Mesenchymal stem cell (in vitro differentiated cells and primary cell): Measurements from ENCODE around the gene SEC14L2.

Experiments
- DNase-seq: peaks from one replicate; pipeline ENCODE4 v3.0.0-alpha.2; 2013
- H2AFZ ChIP-seq: one replicate; pipeline ENCODE4 v1.6.1; 2013; ENCODE audit warnings: low read depth, mild to moderate bottlenecking, control low read depth, inconsistent platforms, low read length, moderate library complexity
- H2AK5ac ChIP-seq: 2 replicates; pipeline ENCODE4 v1.6.1; 2013; ENCODE audit warnings: low read length, moderate library complexity, mild to moderate bottlenecking, inconsistent platforms; ENCODE audit not compliant: severe bottlenecking
- H2BK120ac ChIP-seq: one replicate; pipeline ENCODE4 v1.6.1; 2013; ENCODE audit warnings: low read depth, mild to moderate bottlenecking, inconsistent platforms, low read length, moderate library complexity
- H2BK12ac ChIP-seq, 2 experiments: one replicate each; pipeline ENCODE4 v1.6.1; 2013; ENCODE audit warnings: inconsistent platforms in 2 of 2, low read length in 2 of 2, mild to moderate bottlenecking in 2 of 2, moderate library complexity in 2 of 2, control low read depth in 1 of 2
- H2BK15ac ChIP-seq: one replicate; pipeline ENCODE4 v1.6.1; 2013; ENCODE audit warnings: mild to moderate bottlenecking, low read depth, inconsistent platforms; ENCODE audit not compliant: poor library complexity, severe bottlenecking
- H2BK5ac ChIP-seq: 2 replicates; pipeline ENCODE4 v1.6.1; 2013; ENCODE audit warnings: low read depth, mild to moderate bottlenecking, low read length, control low read depth, inconsistent platforms; ENCODE audit not compliant: poor library complexity, severe bottlenecking
- H3K14ac ChIP-seq, 2 experiments: one replicate each; pipeline ENCODE4 v1.6.1; 2013; ENCODE audit warnings: inconsistent platforms in 2 of 2, low read length in 2 of 2, control low read depth in 1 of 2, mild to moderate bottlenecking in 1 of 2, moderate library complexity in 1 of 2
- H3K18ac ChIP-seq, 2 experiments: one replicate each; pipeline ENCODE4 v1.6.1; 2013; ENCODE audit warnings: inconsistent platforms in 2 of 2, low read length in 2 of 2, control low read depth in 1 of 2, low read depth in 1 of 2, mild to moderate bottlenecking in 1 of 2
- H3K23ac ChIP-seq, 2 experiments: one replicate each; pipeline ENCODE4 v1.6.1; 2013; ENCODE audit warnings: inconsistent platforms in 2 of 2, low read length in 2 of 2, mild to moderate bottlenecking in 2 of 2, moderate library complexity in 2 of 2, control low read depth in 1 of 2
- H3K27ac ChIP-seq: 2 replicates; pipeline ENCODE4 v1.5.1; 2013; ENCODE audit warnings: mild to moderate bottlenecking, moderate library complexity, low read length, control low read depth, inconsistent platforms; ENCODE audit not compliant: poor library complexity, severe bottlenecking
- H3K27me3 ChIP-seq, 2 experiments: 2 replicates each; pipeline versions ENCODE4 v1.6.1 to v1.7.0; 2013; ENCODE audit warnings: low read length in 2 of 2, mild to moderate bottlenecking in 2 of 2, moderate library complexity in 2 of 2, control low read depth in 1 of 2, inconsistent platforms in 1 of 2; ENCODE audit not compliant: control insufficient read depth in 1 of 2, insufficient read depth in 1 of 2
- H3K36me3 ChIP-seq, 2 experiments: 2 replicates each; pipeline versions ENCODE4 v1.6.1 to v1.7.0; 2013; ENCODE audit warnings: low read length in 2 of 2, control low read depth in 1 of 2, inconsistent platforms in 1 of 2, low read depth in 1 of 2, mild to moderate bottlenecking in 1 of 2; ENCODE audit not compliant: insufficient read depth in 2 of 2, control insufficient read depth in 1 of 2
- H3K4ac ChIP-seq, 2 experiments: one replicate each; pipeline ENCODE4 v1.6.1; 2013; ENCODE audit warnings: inconsistent platforms in 2 of 2, low read length in 2 of 2, mild to moderate bottlenecking in 2 of 2, moderate library complexity in 2 of 2, control low read depth in 1 of 2, low read depth in 1 of 2
- H3K4me1 ChIP-seq: 2 replicates; pipeline ENCODE4 v1.6.1; 2013; ENCODE audit warnings: low read depth, low read length, control low read depth; ENCODE audit not compliant: control insufficient read depth, insufficient read depth
- H3K4me2 ChIP-seq: 2 replicates; pipeline ENCODE4 v1.6.1; 2013; ENCODE audit warnings: low read length, mild to moderate bottlenecking, inconsistent platforms; ENCODE audit not compliant: poor library complexity, severe bottlenecking
- H3K4me3 ChIP-seq, 2 experiments: 2 replicates each; pipeline versions ENCODE4 v1.5.1 to v1.7.0; 2013; ENCODE audit warnings: low read length in 2 of 2, mild to moderate bottlenecking in 2 of 2, control low read depth in 1 of 2, low read depth in 1 of 2; ENCODE audit not compliant: insufficient read depth in 1 of 2
- H3K79me1 ChIP-seq: replicated peaks from 2 replicates; pipeline ENCODE4 v1.6.1; 2013; ENCODE audit warnings: mild to moderate bottlenecking, control low read depth, low read length, inconsistent platforms; ENCODE audit not compliant: poor library complexity, severe bottlenecking
- H3K9ac ChIP-seq: 2 replicates; pipeline ENCODE4 v1.7.0; 2013; ENCODE audit warnings: mild to moderate bottlenecking, low read length, moderate library complexity
- H3K9me3 ChIP-seq: 2 replicates; pipeline ENCODE4 v1.7.0; 2013; ENCODE audit warnings: mild to moderate bottlenecking, low read length; ENCODE audit not compliant: control insufficient read depth
- H4K8ac ChIP-seq: one replicate; pipeline ENCODE4 v1.6.1; 2013; ENCODE audit warnings: inconsistent platforms, mild to moderate bottlenecking, low read length, moderate library complexity
- H4K91ac ChIP-seq: one replicate; pipeline ENCODE4 v1.6.1; 2013; ENCODE audit warnings: mild to moderate bottlenecking, low read length, inconsistent platforms
- WGBS: methylation state at CpG from one replicate; pipeline ENCODE4 v1.1.7; 2013; ENCODE audit warnings: mixed read lengths; 5-methylcytosine and 5-hydroxymethylcytosine counted together

The SEC14L2 gene

DNA sequence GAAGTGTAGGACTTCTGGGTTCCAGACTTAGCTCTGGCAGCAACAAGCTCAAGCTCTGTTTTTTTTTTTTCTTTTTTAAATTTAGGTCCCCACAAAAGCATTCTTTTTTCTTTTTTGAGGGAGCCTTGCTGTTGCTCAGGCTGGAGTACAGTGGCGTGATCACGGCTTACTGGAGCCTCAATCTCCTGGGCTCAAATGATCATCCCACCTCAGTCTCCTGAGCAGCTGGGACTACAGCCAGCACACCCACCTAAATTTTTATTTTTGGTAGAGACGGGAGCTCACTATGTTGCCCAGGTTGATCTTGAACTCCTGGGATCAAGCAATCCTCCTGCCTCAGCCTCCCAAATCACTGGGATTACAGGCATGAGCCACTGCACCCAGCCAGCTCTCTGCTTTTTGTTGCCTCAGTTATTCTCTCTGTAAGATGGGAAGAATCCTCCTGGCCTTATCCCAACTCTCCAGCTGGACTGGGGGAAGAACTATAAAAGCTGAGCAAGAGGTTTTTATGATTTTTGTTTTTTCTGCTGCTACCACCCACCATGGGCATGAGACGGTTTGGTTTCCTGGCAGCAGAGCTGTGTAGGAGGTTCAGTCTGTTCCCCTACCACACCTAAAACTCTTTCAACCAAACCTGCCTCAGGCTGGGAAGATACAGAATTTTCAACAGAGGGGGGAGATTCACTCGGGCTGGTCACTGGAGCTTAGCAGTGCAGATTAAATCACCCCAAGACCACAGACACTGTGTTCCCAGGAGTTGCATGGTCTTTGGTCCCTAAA lies 17.1 kb downstream of the SEC14L2 start:
- Histone ChIP-seq H2BK120ac (no peak overlapping the region), H3K4me2 (no peak overlapping the region), H3K36me3 (peaks cover 67 to 74% of the 10 kb centered on the region in 2 experiments), H3K4ac (no peak overlapping the region), H2AFZ (no peak overlapping the region), H3K23ac (no peak overlapping the region), H4K91ac (no peak overlapping the region), H3K9me3 (no peaks in the 10 kb centered on the region), H3K4me1 (peaks cover 7% of the 10 kb centered on the region), H3K79me1 (peaks cover 9% of the 10 kb centered on the region), H3K9ac (no peak overlapping the region), H2BK12ac (no peak overlapping the region), H2BK15ac (no peak overlapping the region), H4K8ac (no peak overlapping the region), H3K27me3 (no peaks in the 10 kb centered on the region), H3K14ac (no peak overlapping the region), H3K27ac (no peak overlapping the region), H2AK5ac (no peak overlapping the region), H3K4me3 (no peak overlapping the region), H3K18ac (no peak overlapping the region), H2BK5ac (no peak overlapping the region)
- WGBS: 95% methylated on average over 5 of the region's 5 CpGs
- no peak for DNase-seq

DNA sequence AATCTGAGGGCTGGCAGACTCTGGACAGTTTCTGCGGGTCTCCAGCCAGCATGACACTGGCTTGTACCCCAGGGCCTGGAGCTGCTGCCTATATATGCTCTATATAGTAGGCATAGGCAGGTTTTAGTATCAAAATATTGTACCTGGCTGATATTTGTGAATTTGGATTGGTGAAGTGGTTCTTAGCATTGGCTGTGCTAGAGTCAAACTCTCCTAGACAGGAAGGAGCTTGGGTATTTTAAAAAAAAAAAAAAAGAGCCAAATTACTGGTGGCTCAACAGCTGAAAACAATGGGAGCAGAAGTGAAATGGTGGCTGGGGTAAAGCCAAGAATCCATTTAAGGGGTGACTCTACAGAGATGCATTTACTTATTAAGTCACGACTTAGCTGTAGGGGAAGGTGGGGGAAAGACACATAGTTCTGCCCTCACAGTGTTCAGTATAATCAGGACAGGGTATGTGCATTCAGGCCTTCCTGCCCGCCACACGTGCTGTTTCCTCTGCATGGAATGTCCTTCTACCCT lies 17.8 kb downstream of the SEC14L2 start:
- Histone ChIP-seq H3K36me3 (peaks cover 63 to 71% of the 10 kb centered on the region in 2 experiments), H3K27me3 (no peaks in the 10 kb centered on the region), H3K18ac (no peak overlapping the region), H3K79me1 (peaks cover 9% of the 10 kb centered on the region), H3K4ac (no peak overlapping the region), H3K27ac (no peak overlapping the region), H2AK5ac (no peak overlapping the region), H3K23ac (no peak overlapping the region), H2BK12ac (no peak overlapping the region), H3K4me2 (no peak overlapping the region), H2BK5ac (no peak overlapping the region), H3K4me3 (no peak overlapping the region), H2AFZ (no peak overlapping the region), H3K14ac (no peak overlapping the region), H4K8ac (no peak overlapping the region), H2BK120ac (no peak overlapping the region), H2BK15ac (no peak overlapping the region), H3K9ac (no peak overlapping the region), H3K9me3 (no peaks in the 10 kb centered on the region), H3K4me1 (peaks cover 7% of the 10 kb centered on the region), H4K91ac (no peak overlapping the region)
- DNase-seq: no peak
- 93% methylated on average over 4 of the region's 4 CpGs for WGBS

DNA sequence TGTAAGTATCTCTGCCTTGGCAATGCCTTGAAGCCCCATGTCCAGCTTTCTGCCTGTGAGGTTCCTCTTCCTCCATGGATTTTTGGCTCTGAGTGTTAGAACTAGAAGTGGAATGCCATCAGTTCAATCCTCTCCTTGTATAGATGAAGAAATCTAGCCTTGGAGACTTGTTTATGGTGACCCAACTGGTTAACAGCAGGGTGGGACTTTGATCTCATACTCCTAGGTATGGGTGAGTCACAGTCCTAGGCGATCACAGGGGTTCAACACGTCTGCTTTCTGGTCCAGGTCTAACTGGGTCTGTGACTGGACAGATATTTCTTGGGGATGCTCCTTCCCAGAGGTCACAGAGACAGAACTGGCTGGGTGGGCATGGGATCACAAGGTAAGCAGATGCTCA lies 19.6 kb downstream of the SEC14L2 start:
- Histone ChIP-seq H3K4ac (no peak overlapping the region), H3K79me1 (peaks cover 9% of the 10 kb centered on the region)
- whole genome bisulfite sequencing: 72% methylated on average over 2 of the region's 2 CpGs

DNA sequence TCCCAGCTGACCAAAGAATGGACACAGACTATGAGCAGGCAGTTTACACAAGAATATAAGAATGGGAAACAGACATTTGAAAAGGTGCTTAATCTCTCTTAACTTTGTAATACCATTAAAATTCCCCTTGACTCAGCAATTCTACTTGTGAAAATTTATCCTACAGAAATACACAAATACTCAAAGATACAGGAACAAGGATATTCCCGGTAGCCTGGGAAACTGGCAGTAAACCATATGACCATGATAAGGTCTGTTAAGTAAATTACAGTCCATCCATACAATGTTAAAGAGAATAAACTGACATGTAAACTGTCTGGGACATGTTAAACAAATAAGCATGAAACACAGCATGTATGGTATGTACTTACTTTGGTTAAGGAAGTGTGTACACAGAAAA lies 20.0 kb downstream of the SEC14L2 start:
- H2BK5ac ChIP-seq: no peak overlapping the region
- no peak overlapping the region for H3K4me3 ChIP-seq
- H3K4me1 ChIP-seq: peaks cover 9% of the 10 kb centered on the region
- no peaks in the 10 kb centered on the region for H3K27me3 ChIP-seq
- H3K9ac ChIP-seq: no peak overlapping the region
- no CpG with 5 or more reads among the region's 1 CpG for WGBS
- no peak overlapping the region for H4K8ac ChIP-seq
- H3K36me3 ChIP-seq: peaks cover 50 to 58% of the 10 kb centered on the region in 2 experiments
- no peak overlapping the region for H2AK5ac ChIP-seq
- DNase-seq: no peak
- peaks cover 8% of the 10 kb centered on the region for H3K79me1 ChIP-seq
- H3K14ac ChIP-seq: no peak overlapping the region
- no peak overlapping the region for H2BK12ac ChIP-seq
- no peak overlapping the region for H3K23ac ChIP-seq
- no peak overlapping the region for H4K91ac ChIP-seq
- H3K27ac ChIP-seq: no peak overlapping the region
- no peak overlapping the region for H3K4ac ChIP-seq
- no peak overlapping the region for H3K4me2 ChIP-seq
- H2BK15ac ChIP-seq: no peak overlapping the region
- no peak overlapping the region for H3K18ac ChIP-seq
- H2BK120ac ChIP-seq: no peak overlapping the region
- no peaks in the 10 kb centered on the region for H3K9me3 ChIP-seq
- H2AFZ ChIP-seq: no peak overlapping the region

More for the DNA sequence above, 19.6 kb downstream of the SEC14L2 start:
- Histone ChIP-seq H3K9me3 (no peaks in the 10 kb centered on the region), H3K9ac (no peak overlapping the region), H4K8ac (no peak overlapping the region), H2BK120ac (no peak overlapping the region), H2AFZ (no peak overlapping the region), H2BK15ac (no peak overlapping the region), H3K27ac (no peak overlapping the region), H3K18ac (peak overlapping the region in 1 of 2 experiments; percentile 15), H2BK12ac (no peak overlapping the region), H3K14ac (no peak overlapping the region), H4K91ac (no peak overlapping the region), H3K23ac (no peak overlapping the region), H3K4me3 (no peak overlapping the region), H3K4me1 (peaks cover 9% of the 10 kb centered on the region), H2AK5ac (no peak overlapping the region), H2BK5ac (no peak overlapping the region), H3K4me2 (no peak overlapping the region), H3K27me3 (no peaks in the 10 kb centered on the region), H3K36me3 (peaks cover 52 to 57% of the 10 kb centered on the region in 2 experiments)
- no peak for DNase-seq
